Suppressor macrophage treated with lipopolysaccharide for 1 hour (primary cell): Measurements from ENCODE around the gene GRIK4.
A peak's percentile ranks its signal among the peaks of the same experiment; 100 is the strongest.

Experiments
- DNase-seq, 3 donors: peaks; one replicate each; pipeline ENCODE4 v3.0.0-alpha.2; 2020 to 2022

The GRIK4 gene

GRCh38 chr11:120548682-120549209 is 37.2 kb downstream of the GRIK4 start:
- no peak for DNase-seq

DNA sequence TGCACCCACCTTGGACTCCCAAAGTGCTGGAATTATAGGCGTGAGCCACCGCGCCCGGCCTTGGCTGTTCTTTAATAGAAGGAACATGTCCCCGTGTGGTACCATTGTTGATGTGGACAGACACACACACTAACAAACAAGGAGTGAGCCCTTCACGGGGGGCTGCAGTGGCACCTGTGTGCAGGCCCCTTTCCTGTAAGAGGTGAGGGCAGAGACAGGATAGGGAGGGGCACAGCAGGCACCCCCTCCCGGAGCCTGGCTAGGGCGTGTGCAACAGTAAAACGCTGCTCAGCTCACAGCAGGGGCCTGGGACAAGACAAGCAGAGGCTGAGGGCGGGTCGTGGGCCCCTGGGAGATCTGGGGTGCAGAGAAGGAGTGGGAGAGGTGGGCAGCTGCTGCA is 37.8 kb downstream of the GRIK4 start:
- no peak for DNase-seq

GRCh38 chr11:120550007-120550406 is 38.5 kb downstream of the GRIK4 start:
- DNase-seq = no peak

DNA sequence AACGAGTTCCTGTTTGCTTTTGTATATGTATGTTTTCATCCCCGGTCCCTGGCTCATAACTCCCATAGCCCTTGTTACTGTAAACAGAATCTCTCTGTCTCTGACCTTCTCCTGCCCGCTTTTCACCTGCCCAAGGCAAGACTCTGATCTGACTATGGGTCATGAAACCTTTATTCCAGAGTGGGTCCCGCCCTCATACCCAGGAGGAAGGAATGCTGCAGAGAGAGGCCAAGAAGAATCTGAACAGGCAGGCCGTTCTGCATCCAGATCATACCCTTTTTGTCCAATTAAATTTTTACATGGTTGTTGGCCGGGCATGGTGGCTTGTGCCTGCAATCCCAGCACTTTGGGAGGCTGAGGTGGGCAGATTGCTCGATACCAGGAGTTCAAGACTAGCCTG is 39.6 kb downstream of the GRIK4 start:
- DNase-seq = no peak

- no peak for DNase-seq
These were observed 43.4 kb downstream of the GRIK4 start for GRCh38 chr11:120554766-120555432.

DNA sequence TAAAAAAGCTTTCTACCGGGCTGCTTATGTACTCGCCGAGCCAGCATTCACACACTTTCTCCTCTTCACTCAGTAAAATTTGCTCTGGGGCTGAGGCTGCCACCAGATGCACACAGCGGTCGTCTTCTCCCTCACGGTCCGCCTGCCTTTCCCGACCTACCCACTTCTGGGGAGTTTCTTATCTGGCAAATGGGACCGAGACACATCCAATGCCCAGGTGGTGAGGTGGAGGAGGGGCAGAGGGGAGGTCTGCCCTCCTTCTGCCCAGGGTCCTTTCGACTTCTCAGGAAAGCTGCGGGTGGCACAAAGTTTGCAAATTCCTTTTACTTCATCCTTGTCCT is 43.9 kb downstream of the GRIK4 start:
- no peak for DNase-seq

GRCh38 chr11:120556797-120557196 is 45.2 kb downstream of the GRIK4 start:
- DNase-seq = no peak

GRCh38 chr11:120558744-120559431 is 47.3 kb downstream of the GRIK4 start:
- no peak for DNase-seq

DNA sequence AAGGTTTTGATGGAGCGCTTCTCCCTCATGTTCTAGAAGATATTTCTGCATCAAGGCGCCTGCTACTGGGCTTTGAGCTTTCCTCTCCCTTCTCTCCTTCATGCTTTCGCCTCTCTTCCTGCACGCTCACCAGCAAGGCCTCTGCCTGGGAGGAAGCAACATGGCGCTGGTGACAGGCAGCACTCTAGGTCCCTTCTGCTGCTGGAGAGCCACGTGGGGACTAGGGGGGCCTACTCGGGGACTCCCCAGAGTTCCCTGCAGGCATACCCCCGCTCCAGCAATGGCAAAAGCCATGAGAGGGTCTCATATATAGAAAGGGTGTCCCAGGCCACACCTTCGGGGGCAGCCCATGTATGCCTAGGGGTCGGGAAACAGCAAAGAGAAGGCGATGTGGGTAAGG is 49.7 kb downstream of the GRIK4 start:
- DNase-seq = no peak

GRCh38 chr11:120562806-120563425 is 51.4 kb downstream of the GRIK4 start:
- no peak for DNase-seq

- DNase-seq = no peak
These were observed 52.4 kb downstream of the GRIK4 start for GRCh38 chr11:120563703-120564572.

DNA sequence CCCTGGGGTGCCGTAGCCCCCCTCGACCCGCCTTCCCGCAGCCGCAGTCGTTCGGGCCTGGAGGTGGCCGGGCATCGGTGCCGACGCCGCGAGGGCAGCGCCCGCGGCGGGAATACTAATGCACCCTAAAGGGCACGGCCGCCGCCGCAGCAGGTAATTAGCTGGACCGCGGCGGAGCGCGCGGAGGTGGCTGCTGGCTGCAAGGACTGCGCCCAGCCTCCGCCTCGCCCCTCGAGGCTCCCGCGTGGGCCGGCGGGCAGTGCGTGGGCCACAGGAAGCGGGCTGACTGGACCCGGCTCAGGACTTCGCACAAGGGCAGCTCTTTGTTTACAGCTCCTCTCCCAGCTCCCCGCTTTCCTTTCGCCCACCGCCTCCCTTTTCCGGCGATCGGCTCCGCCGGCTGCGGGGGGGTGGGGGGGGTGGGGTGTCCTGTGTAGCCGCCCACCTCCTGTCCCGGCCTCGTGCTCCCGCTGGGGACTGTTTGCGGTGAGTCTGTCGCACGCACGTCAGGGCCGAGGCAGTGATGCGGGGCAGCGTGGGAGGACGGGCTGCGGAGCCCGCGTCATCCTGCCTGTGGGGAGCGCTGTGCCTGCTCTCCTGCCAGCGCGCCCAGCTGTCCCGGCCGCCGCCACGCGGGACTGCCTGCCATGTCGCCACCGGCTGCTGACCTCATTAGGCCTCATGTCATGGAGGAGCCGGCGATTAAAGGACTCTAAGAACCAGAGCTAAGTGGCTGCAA is 53.2 kb downstream of the GRIK4 start:
- peak; percentile 72 to 86 (median 81) for DNase-seq

DNA sequence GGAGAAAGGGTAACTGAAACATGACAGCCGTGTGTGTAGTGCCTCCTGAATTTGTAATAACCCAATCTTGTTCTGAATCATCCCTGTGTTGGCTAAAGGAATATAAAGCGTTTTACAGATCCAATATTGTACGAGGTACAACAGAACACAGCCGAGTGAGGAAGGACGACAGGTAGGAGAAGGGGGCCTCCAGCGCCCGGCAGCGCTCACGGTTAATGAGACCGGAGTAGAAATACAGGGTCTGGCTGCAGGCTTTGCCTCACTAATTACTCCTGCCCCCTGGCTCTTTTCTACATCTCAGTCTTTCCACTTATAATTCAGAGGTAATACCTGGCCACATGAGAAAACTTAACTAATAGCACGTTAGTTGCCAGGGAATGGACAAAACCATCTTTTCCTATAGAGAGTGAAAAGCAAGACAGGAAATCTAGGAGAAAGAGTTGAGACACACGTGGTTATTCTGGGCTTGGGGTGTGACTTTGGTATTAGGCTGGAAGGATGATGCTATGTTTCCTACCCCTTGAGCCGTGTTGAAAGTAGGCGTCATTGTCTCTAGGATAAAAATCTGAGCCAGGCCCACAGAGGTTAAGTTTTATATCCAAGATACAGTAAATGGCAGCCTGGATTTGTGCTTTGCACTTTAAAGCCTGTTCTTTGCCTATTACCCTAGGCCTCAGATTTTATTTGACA is 54.1 kb downstream of the GRIK4 start:
- DNase-seq = no peak

DNA sequence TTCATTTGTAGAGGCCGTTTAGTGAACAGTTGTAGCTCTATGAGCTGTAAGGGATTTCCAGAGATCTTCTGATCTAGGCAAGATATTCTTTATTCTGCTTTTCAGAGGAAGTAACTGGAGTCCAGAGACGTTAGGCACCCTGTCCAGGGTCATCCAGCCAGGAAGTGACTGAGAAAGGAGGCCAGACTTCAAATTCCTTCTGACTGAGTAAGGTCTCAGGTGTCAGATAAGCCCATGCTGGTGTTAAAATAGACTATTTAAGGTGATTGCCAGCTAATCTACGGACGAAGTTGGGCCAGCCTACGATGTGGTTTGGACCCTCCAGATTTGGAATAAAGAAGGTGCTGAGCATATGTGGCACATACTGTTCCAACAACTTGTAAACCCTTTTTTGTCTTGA is 54.6 kb downstream of the GRIK4 start:
- no peak for DNase-seq

- no peak for DNase-seq
These were observed 57.2 kb downstream of the GRIK4 start for GRCh38 chr11:120568572-120569307.

DNA sequence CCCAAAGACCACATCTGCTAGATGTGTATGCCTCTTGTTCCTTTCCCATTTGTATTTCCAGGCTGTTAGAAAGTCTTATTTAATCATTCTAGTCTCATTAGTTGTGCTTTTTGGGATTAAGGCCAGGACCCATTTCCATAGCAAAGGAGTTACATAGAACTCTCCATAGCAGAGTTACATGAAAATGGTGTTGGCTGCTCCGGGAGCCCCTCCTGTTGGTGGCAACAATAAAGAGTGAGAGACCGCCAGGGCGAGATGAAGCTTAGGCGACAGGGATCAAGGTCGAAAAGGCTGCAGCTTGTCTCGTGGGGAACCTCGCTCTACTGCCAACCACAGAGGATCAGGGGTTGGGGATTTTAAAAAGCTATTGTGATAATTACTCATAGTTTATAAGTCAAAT is 58.3 kb downstream of the GRIK4 start:
- DNase-seq = no peak

GRCh38 chr11:120571476-120571875 is 59.9 kb downstream of the GRIK4 start:
- DNase-seq = no peak

DNA sequence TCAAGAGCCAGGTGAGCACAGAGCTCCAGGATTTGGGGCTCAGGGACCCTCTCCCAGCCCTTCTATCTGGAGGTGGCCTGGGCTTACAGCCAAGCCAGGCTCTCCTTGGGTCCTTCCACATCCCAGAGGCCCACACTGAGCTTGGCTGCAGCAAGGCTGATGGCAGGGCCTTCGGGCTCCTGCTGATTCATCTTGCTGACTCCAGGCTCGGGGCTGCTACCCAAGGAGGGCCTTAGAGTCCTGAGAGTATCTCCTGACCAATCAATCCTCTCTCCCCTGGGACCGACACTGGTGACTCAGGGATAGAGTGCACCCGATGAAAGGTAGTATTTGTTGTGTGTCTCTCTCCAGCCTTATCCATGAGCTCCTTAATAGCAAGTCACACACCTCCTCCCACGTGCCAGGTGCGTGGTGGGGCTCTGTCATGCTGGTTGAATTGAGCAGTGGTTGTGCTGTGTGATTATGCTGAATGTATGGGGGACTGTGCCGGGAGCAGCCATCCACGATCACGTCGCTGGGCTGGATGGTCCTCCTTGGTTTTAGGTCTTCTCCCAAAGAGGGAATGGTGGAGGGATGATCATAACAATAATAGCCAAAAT is 62.3 kb downstream of the GRIK4 start:
- no peak for DNase-seq

GRCh38 chr11:120574876-120575275 is 63.3 kb downstream of the GRIK4 start:
- no peak for DNase-seq

- DNase-seq = no peak
These were observed 63.9 kb downstream of the GRIK4 start for GRCh38 chr11:120575461-120575860.

GRCh38 chr11:120576606-120577005 is 65.1 kb downstream of the GRIK4 start:
- no peak for DNase-seq
